ENCODE measurements around the gene C1orf115.

The C1orf115 gene

GRCh38 chr1:220707160-220707559 is 17.0 kb downstream of the C1orf115 start:
- Histone ChIP-seq H3K27me3 (ENCODE audit: low read length) (no peaks in the 10 kb centered on the region), H3K9ac (ENCODE audit: low read length) (no peak overlapping the region), H3K27ac (ENCODE audit: low read depth, low read length) (no peak overlapping the region), H2AFZ (ENCODE audit: low read depth, low read length, severe bottlenecking) (no peak overlapping the region), H3K9me2 (replicated peaks; ENCODE audit: insufficient read depth, low read length) (no peaks in the 10 kb centered on the region), H4K20me1 (ENCODE audit: low read depth, low read length) (no peaks in the 10 kb centered on the region), H3K9me3 (ENCODE audit: insufficient read depth, low read length) (no peaks in the 10 kb centered on the region), H3F3A (ENCODE audit: insufficient read depth) (no peaks in the 10 kb centered on the region), H3K79me2 (ENCODE audit: insufficient read depth, low read length) (no peaks in the 10 kb centered on the region), H3K36me3 (ENCODE audit: low read length) (no peaks in the 10 kb centered on the region), H3K4me2 (ENCODE audit: low read depth, low read length, poor library complexity, severe bottlenecking) (no peak overlapping the region), H3K4me3 (ENCODE audit: insufficient read depth, low read length, poor library complexity, severe bottlenecking) (no peak overlapping the region)
- TF ChIP-seq EZH2phosphoT487 (conservative IDR thresholded peaks at IDR 0.05; ENCODE audit: low read length) = no peak
- TF ChIP-seq, protein P1, sequence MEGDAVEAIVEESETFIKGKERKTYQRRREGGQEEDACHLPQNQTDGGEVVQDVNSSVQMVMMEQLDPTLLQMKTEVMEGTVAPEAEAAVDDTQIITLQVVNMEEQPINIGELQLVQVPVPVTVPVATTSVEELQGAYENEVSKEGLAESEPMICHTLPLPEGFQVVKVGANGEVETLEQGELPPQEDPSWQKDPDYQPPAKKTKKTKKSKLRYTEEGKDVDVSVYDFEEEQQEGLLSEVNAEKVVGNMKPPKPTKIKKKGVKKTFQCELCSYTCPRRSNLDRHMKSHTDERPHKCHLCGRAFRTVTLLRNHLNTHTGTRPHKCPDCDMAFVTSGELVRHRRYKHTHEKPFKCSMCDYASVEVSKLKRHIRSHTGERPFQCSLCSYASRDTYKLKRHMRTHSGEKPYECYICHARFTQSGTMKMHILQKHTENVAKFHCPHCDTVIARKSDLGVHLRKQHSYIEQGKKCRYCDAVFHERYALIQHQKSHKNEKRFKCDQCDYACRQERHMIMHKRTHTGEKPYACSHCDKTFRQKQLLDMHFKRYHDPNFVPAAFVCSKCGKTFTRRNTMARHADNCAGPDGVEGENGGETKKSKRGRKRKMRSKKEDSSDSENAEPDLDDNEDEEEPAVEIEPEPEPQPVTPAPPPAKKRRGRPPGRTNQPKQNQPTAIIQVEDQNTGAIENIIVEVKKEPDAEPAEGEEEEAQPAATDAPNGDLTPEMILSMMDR (IDR thresholded peaks at IDR 0.05; ENCODE audit: insufficient read depth, low read length, poor library complexity, severe bottlenecking) = no peak

DNA sequence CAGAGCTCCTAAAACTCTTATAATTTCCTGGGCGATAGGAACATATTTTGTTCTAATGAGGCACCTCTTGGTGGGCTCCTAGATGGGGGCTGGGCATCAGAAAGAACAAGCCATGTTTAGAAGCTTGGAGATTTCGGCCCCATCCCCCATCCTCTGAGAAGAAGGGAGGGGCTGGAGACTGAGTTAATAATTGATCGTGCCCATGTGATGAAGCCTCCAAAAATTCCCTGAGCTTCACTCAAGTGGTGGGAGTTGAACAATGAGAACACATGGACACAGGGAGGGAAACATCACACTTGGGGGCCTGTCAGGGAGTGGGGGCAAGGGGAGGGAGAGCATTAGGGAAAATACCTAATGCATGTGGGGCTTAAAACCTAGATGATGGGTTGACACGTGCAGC is 18.1 kb downstream of the C1orf115 start:
- H3K79me2 ChIP-seq (ENCODE audit: insufficient read depth, low read length) = no peaks in the 10 kb centered on the region
- H3K9ac ChIP-seq (ENCODE audit: low read length) = no peak overlapping the region
- H3K27me3 ChIP-seq (ENCODE audit: low read length) = no peaks in the 10 kb centered on the region
- no peak overlapping the region for H3K4me3 ChIP-seq (ENCODE audit: insufficient read depth, low read length, poor library complexity, severe bottlenecking)
- H2AFZ ChIP-seq (ENCODE audit: low read depth, low read length, severe bottlenecking) = no peak overlapping the region
- no peak overlapping the region for H3K4me2 ChIP-seq (ENCODE audit: low read depth, low read length, poor library complexity, severe bottlenecking)
- no peak overlapping the region for H3K27ac ChIP-seq (ENCODE audit: low read depth, low read length)
- no peaks in the 10 kb centered on the region for H3K36me3 ChIP-seq (ENCODE audit: low read length)
- H3K9me2 ChIP-seq (replicated peaks; ENCODE audit: insufficient read depth, low read length) = no peaks in the 10 kb centered on the region
- no peaks in the 10 kb centered on the region for H3F3A ChIP-seq (ENCODE audit: insufficient read depth)
- no peaks in the 10 kb centered on the region for H4K20me1 ChIP-seq (ENCODE audit: low read depth, low read length)
- no peaks in the 10 kb centered on the region for H3K9me3 ChIP-seq (ENCODE audit: insufficient read depth, low read length)
- TF ChIP-seq, protein P1 (IDR thresholded peaks at IDR 0.05; ENCODE audit: insufficient read depth, low read length, poor library complexity, severe bottlenecking) = no peak
- TF ChIP-seq EZH2phosphoT487 (conservative IDR thresholded peaks at IDR 0.05; ENCODE audit: low read length) = no peak

GRCh38 chr1:220708936-220709801 is 19.0 kb downstream of the C1orf115 start:
- Histone ChIP-seq H3K4me2 (ENCODE audit: low read depth, low read length, poor library complexity, severe bottlenecking) (no peak overlapping the region), H3K79me2 (ENCODE audit: insufficient read depth, low read length) (no peaks in the 10 kb centered on the region), H3K4me3 (ENCODE audit: insufficient read depth, low read length, poor library complexity, severe bottlenecking) (no peak overlapping the region)

More at GRCh38 chr1:220708936-220709801, 19.0 kb downstream of the C1orf115 start:
- H3K36me3 ChIP-seq (ENCODE audit: low read length) = no peaks in the 10 kb centered on the region
- H3K9ac ChIP-seq (ENCODE audit: low read length) = no peak overlapping the region
- H3K9me2 ChIP-seq (replicated peaks; ENCODE audit: insufficient read depth, low read length) = no peaks in the 10 kb centered on the region
- H3K27me3 ChIP-seq (ENCODE audit: low read length) = no peaks in the 10 kb centered on the region
- no peak overlapping the region for H2AFZ ChIP-seq (ENCODE audit: low read depth, low read length, severe bottlenecking)
- no peaks in the 10 kb centered on the region for H3K9me3 ChIP-seq (ENCODE audit: insufficient read depth, low read length)
- TF ChIP-seq EZH2phosphoT487 (conservative IDR thresholded peaks at IDR 0.05; ENCODE audit: low read length) = no peak
- TF ChIP-seq, protein P1 (IDR thresholded peaks at IDR 0.05; ENCODE audit: insufficient read depth, low read length, poor library complexity, severe bottlenecking) = no peak
- H4K20me1 ChIP-seq (ENCODE audit: low read depth, low read length) = no peaks in the 10 kb centered on the region
- no peak overlapping the region for H3K27ac ChIP-seq (ENCODE audit: low read depth, low read length)
- no peaks in the 10 kb centered on the region for H3F3A ChIP-seq (ENCODE audit: insufficient read depth)
